ENCODE data around the gene OSBPL10. TPM values are rescaled to one million over a fixed set of nuclear protein-coding genes. Genes with fewer than 3 reads are reported as not detected.

OSBPL10 gene
- total and polyA plus RNA-seq, 2 of the 8 experiments (the other 6 are each of a cell fraction or from before 2014, with no cell fraction given): 26.2 to 86.7 TPM

DNA sequence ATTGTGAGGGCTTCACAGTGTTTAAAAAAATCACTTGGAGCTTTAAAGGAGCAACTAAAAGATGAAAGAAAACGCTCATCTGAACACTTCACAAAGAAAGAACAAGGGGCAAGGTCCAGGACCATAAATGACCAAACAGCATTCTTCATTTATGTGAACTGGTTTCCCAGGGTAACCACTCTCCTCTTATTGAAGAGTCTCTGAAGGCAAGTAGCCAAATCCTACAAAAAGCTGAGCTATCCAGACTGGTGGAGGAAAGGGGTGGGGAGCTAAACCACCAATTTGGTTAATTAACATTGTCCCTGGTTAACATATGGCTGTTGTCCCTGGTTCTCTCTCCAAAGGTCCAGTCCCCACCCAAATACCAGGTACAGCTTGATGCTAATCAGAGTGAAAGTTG lies 58.1 kb downstream of the OSBPL10 start:
- Histone ChIP-seq H2BK20ac (ENCODE audit: low read length) (no peak overlapping the region), H4K91ac (replicated peaks; ENCODE audit: insufficient read length, low read length) (no peak overlapping the region), H3K9ac (replicated peaks in 1 of 4; ENCODE audit: extremely low read depth in 1 of 4, low read depth in 3 of 4, low read length in 3 of 4) (no peak overlapping the region), H3K4ac (replicated peaks; ENCODE audit: insufficient read length, low read depth, low read length) (no peak overlapping the region), H3K23ac (ENCODE audit: insufficient read length) (no peak overlapping the region), H3K4me1 (replicated peaks in 1 of 4; ENCODE audit: control insufficient read depth in 3 of 4, insufficient read depth in 4 of 4, low read length in 3 of 4) (peaks cover 0 to 22% (median 6%) of the 10 kb centered on the region in 4 experiments), H3K23me2 (ENCODE audit: low read depth, low read length) (no peaks in the 10 kb centered on the region; the same call in 1 of the 2 replicates), H2BK5ac (ENCODE audit: low read depth, low read length) (no peak overlapping the region), H3K27ac (ENCODE audit: low read depth, low read length) (no peak overlapping the region), H3K14ac (ENCODE audit: insufficient read length) (no peak overlapping the region), H4K5ac (ENCODE audit: insufficient read length, low read depth, low read length) (no peak overlapping the region), H2AFZ (ENCODE audit: low read length) (no peak overlapping the region), H3K27me3 (replicated peaks in 1 of 4; ENCODE audit: control insufficient read depth in 3 of 4, extremely low read depth in 1 of 4, insufficient read depth in 3 of 4, low read length in 3 of 4) (no peaks in the 10 kb centered on the region), H2AK5ac (ENCODE audit: low read depth, low read length) (no peak overlapping the region), H2BK120ac (replicated peaks; ENCODE audit: low read depth, low read length) (no peak overlapping the region), H3K36me3 (ENCODE audit: control insufficient read depth in 2 of 4, insufficient read depth in 4 of 4, low read length in 3 of 4) (peaks cover 0 to 8% (median 3%) of the 10 kb centered on the region in 4 experiments; a peak in 2 of 8 replicates), H2BK12ac (ENCODE audit: low read depth, low read length) (no peak overlapping the region), H3K18ac (ENCODE audit: extremely low read depth, low read length) (no peak overlapping the region), H3K79me2 (ENCODE audit: control insufficient read depth in 1 of 2, insufficient read depth in 2 of 2, low read length in 2 of 2) (peaks cover 6 to 92% of the 10 kb centered on the region in 2 experiments), H3K79me1 (ENCODE audit: low read depth, low read length) (peaks cover 8% of the 10 kb centered on the region), H2BK15ac (ENCODE audit: low read length) (no peak overlapping the region), H3K4me3 (ENCODE audit: extremely low read depth in 1 of 4, insufficient read depth in 2 of 4, low read depth in 3 of 4, low read length in 4 of 4) (no peak overlapping the region), H3K56ac (replicated peaks; ENCODE audit: insufficient read length, low read depth, low read length) (no peak overlapping the region), H4K20me1 (replicated peaks in 1 of 2; ENCODE audit: control insufficient read depth in 1 of 2, insufficient read depth in 2 of 2, low read length in 2 of 2) (no peaks in the 10 kb centered on the region), H3K4me2 (ENCODE audit: insufficient read depth in 1 of 2, low read depth in 2 of 2, low read length in 2 of 2) (no peak overlapping the region), H4K8ac (ENCODE audit: extremely low read depth, insufficient read depth, low read length) (no peak overlapping the region), H3K9me3 (ENCODE audit: insufficient read depth in 2 of 2, low read depth in 1 of 2, low read length in 1 of 2) (peaks cover 7 to 8% of the 10 kb centered on the region in 2 experiments)
- TF ChIP-seq EP300 (IDR thresholded peaks at IDR 0.05; ENCODE audit: borderline replicate concordance in 1 of 2, low read depth in 2 of 2, low read length in 2 of 2): no peak
- no peak for TF ChIP-seq SUZ12 (IDR thresholded peaks at IDR 0.05; ENCODE audit: low read length)
- no peak for TF ChIP-seq RXRA (IDR thresholded peaks at IDR 0.05; ENCODE audit: insufficient read depth, low read depth, low read length)
- TF ChIP-seq RBBP5 (IDR thresholded peaks at IDR 0.05; ENCODE audit: borderline replicate concordance, low read depth, low read length): no peak
- TF ChIP-seq KDM1A (IDR thresholded peaks at IDR 0.05; ENCODE audit: borderline replicate concordance, low read length): no peak
- TF ChIP-seq ASH2L (IDR thresholded peaks at IDR 0.05; ENCODE audit: low read length): no peak
- TF ChIP-seq MAFK (IDR thresholded peaks at IDR 0.05; ENCODE audit: low read depth, low read length): no peak
- TF ChIP-seq GABPA (IDR thresholded peaks at IDR 0.05; ENCODE audit: borderline replicate concordance, insufficient read depth, low read length): no peak
- TF ChIP-seq POLR2A (IDR thresholded peaks at IDR 0.05; ENCODE audit: control extremely low read depth in 1 of 2, low read depth in 2 of 2, low read length in 2 of 2): no peak
- TF ChIP-seq CBX5 (IDR thresholded peaks at IDR 0.05; ENCODE audit: low read depth, low read length): no peak
- no peak for TF ChIP-seq TAF7 (optimal IDR thresholded peaks at IDR 0.05; ENCODE audit: borderline replicate concordance, low read depth, low read length)
- no peak for TF ChIP-seq CHD2 (IDR thresholded peaks at IDR 0.05; ENCODE audit: low read length)
- TF ChIP-seq SP2 (IDR thresholded peaks at IDR 0.05; ENCODE audit: low read length): no peak
- ChIA-PET POLR2A (ENCODE audit: partially characterized antibody) (interaction anchor here (1.0 kb wide), 2 partner anchors 11 to 12 kb away, joined by 3 to 4 read pairs; no protein-coding TSS in a partner anchor), CTCF (ENCODE audit: partially characterized antibody) (interaction anchor here (0.7 to 1.2 kb wide), 2 partner anchors 10 to 13 kb away, joined by 3 to 4 read pairs; no protein-coding TSS in a partner anchor)
- WGBS, 2 experiments (ENCODE audit: extremely low coverage in 1 of 2, insufficient coverage in 1 of 2, insufficient read length in 1 of 2, insufficient replicate concordance in 2 of 2, low coverage in 1 of 2, low lambda C conversion rate in 2 of 2, missing lambda C conversion rate in 1 of 2): 86% methylated on average over 1 of the region's 1 CpG; no CpG with 5 or more reads in 1 of the 2 experiments
- DNase-seq (ENCODE audit: low read depth in 1 of 2, low spot score in 2 of 2) (no peak), FAIRE-seq (no peak)
